Vagina (tissue), 2 donors: ENCODE measurements around the gene CFAP68. TPM values are rescaled to one million over a fixed set of nuclear protein-coding genes. Genes with fewer than 3 reads are reported as not detected.

ENCODE experiments used
- DNase-seq, 2 donors: peaks; one replicate each; pipeline ENCODE4 v3.0.0-alpha.2; 2017; ENCODE audit errors: extremely low spot score in 2 of 2
- H3K27ac ChIP-seq: fragments of 200-600 bp; sonication (generic); one replicate; pipeline ENCODE4 v1.5.1; 2019
- H3K27me3 ChIP-seq: fragments of 200-600 bp; sonication (generic); one replicate; pipeline ENCODE4 v1.5.1; 2019
- H3K36me3 ChIP-seq, 2 donors: fragments of 200-600 bp; sonication (generic); one replicate each; pipeline ENCODE4 v1.5.1; 2017 to 2019
- H3K4me1 ChIP-seq: fragments of 200-600 bp; sonication (generic); one replicate; pipeline ENCODE4 v1.5.1; 2019
- H3K4me3 ChIP-seq, 2 donors: fragments of 200-600 bp; sonication (generic); 1 replicate in 1 of 2; 2 replicates in 1 of 2; pipeline ENCODE4 v1.5.1; 2016 to 2019
- H3K9me3 ChIP-seq: fragments of 200-600 bp; sonication (generic); one replicate; pipeline ENCODE4 v1.5.1; 2019
- CTCF ChIP-seq, 3 experiments: fragments of 450-650 bp in 2 of 3; fragments of 200-600 bp in 1 of 3; sonication (generic) in 1 of 3; IDR thresholded peaks; one replicate each; pipeline ENCODE4 v1.5.1; 2017 to 2019; ENCODE audit warnings: antibody characterized with exemption in 3 of 3, mild to moderate bottlenecking in 2 of 3, moderate library complexity in 2 of 3
- POLR2A ChIP-seq, 2 donors: fragments of 450-650 bp; IDR thresholded peaks; one replicate each; pipeline ENCODE4 v1.6.1; 2017; ENCODE audit warnings: antibody characterized with exemption in 2 of 2, mild to moderate bottlenecking in 2 of 2, moderate library complexity in 2 of 2
- POLR2AphosphoS5 ChIP-seq, 2 donors: sonication (generic); formaldehyde crosslinking; IDR thresholded peaks; one replicate each; pipeline ENCODE4 v1.9.0; 2017; ENCODE audit warnings: antibody characterized with exemption in 2 of 2, mild to moderate bottlenecking in 2 of 2, low read depth in 1 of 2; ENCODE audit not compliant: insufficient read depth in 1 of 2
- intact Hi-C: fragments of 100-400 bp; cut with DNase I; formaldehyde crosslinking; loops from one replicate; pipeline ENCODE4 v1.15.1; 2023
- total RNA-seq: library from RNA; depleted of rRNA; stranded (reverse); fragments of >200 nt; gene quantifications from one replicate; pipeline ENCODE4 v1.2.3, GENCODE V29; 2016

CFAP68 gene
- total RNA-seq = 22.6 TPM

GRCh38 chr11:111878849-111879636, at the start of gene CFAP68, which contains the start of gene FDXACB1:
CFAP68 (plus strand) TSS chr11:111879541; CDS start chr11:111879561, 20 bp downstream.
FDXACB1 (minus strand) TSS chr11:111879165; CDS start chr11:111879132, 33 bp downstream.
- intact Hi-C loops = loop anchor here (5.0 to 10.0 kb wide), 3 partner anchors 46 to 208 kb away; partner anchors contain the start of genes SDHD and TIMM8B
- H3K4me1 ChIP-seq = peaks cover 18% of the 10 kb centered on the region
- peak; percentile 99 for DNase-seq
- H3K4me3 ChIP-seq = peak within 1 kb of the TSS; percentile 59 to 72
- TF ChIP-seq POLR2AphosphoS5 (IDR thresholded peaks at IDR 0.05; ENCODE audit: insufficient read depth in 1 of 2, low read depth in 1 of 2) (peak; percentile 94 to 96), POLR2A (IDR thresholded peaks at IDR 0.05) (no peak), CTCF (IDR thresholded peaks at IDR 0.05) (peak; percentile 92 to 98 (median 97))
- H3K27me3 ChIP-seq = no peaks in the 10 kb centered on the region
- no peaks in the 10 kb centered on the region for H3K36me3 ChIP-seq
- no peaks in the 10 kb centered on the region for H3K9me3 ChIP-seq
- peak within 1 kb of the TSS; percentile 94 for H3K27ac ChIP-seq

GRCh38 chr11:111833524-111833923, 45.8 kb upstream of the CFAP68 start:
- H3K36me3 ChIP-seq = peaks cover 0 to 16% of the 10 kb centered on the region in 2 donors
- H3K4me3 ChIP-seq = no peak overlapping the region
- no peaks in the 10 kb centered on the region for H3K4me1 ChIP-seq
- H3K9me3 ChIP-seq = no peaks in the 10 kb centered on the region
- no peak for TF ChIP-seq CTCF (IDR thresholded peaks at IDR 0.05)
- intact Hi-C loops = no loop called here
- H3K27ac ChIP-seq = no peak overlapping the region
- H3K27me3 ChIP-seq = no peaks in the 10 kb centered on the region
- no peak for DNase-seq

- no peaks in the 10 kb centered on the region for H3K4me1 ChIP-seq
- DNase-seq = no peak
- no peak overlapping the region for H3K27ac ChIP-seq
- no peaks in the 10 kb centered on the region for H3K27me3 ChIP-seq
- no peak overlapping the region for H3K4me3 ChIP-seq
- TF ChIP-seq POLR2AphosphoS5 (IDR thresholded peaks at IDR 0.05; ENCODE audit: insufficient read depth in 1 of 2, low read depth in 1 of 2) (no peak), POLR2A (IDR thresholded peaks at IDR 0.05) (no peak), CTCF (IDR thresholded peaks at IDR 0.05) (no peak)
- intact Hi-C loops = loop anchor here (5.0 kb wide), 1 partner anchor 1687 kb away; no protein-coding TSS in a partner anchor
- H3K36me3 ChIP-seq = peaks cover 0 to 16% of the 10 kb centered on the region in 2 donors
- H3K9me3 ChIP-seq = no peaks in the 10 kb centered on the region
Observed at GRCh38 chr11:111834432-111835163, 44.7 kb upstream of the CFAP68 start.

- TF ChIP-seq POLR2A (IDR thresholded peaks at IDR 0.05) = no peak
- TF ChIP-seq POLR2AphosphoS5 (IDR thresholded peaks at IDR 0.05; ENCODE audit: insufficient read depth in 1 of 2, low read depth in 1 of 2) = no peak
- TF ChIP-seq CTCF (IDR thresholded peaks at IDR 0.05) = no peak
- H3K27ac ChIP-seq = no peak overlapping the region
- intact Hi-C loops = loop anchor here (5.0 kb wide), 1 partner anchor 1688 kb away; no protein-coding TSS in a partner anchor
- no peak overlapping the region for H3K4me3 ChIP-seq
- peaks cover 0 to 16% of the 10 kb centered on the region in 2 donors for H3K36me3 ChIP-seq
- no peak for DNase-seq
- H3K4me1 ChIP-seq = no peaks in the 10 kb centered on the region
- H3K27me3 ChIP-seq = no peaks in the 10 kb centered on the region
- no peaks in the 10 kb centered on the region for H3K9me3 ChIP-seq
Observed at GRCh38 chr11:111835665-111836064, 43.7 kb upstream of the CFAP68 start.
